ENCODE data around the gene MTCH1. TPM values are rescaled to one million over a fixed set of nuclear protein-coding genes. Genes with fewer than 3 reads are reported as not detected.
"Not testable (repeated sequence)": the region's sequence is repeated elsewhere in the genome, so short reads cannot be mapped to it uniquely, and the experiment has no call there.

The MTCH1 gene
- total RNA-seq, 1 donor from 2014 or later: 206 TPM

DNA sequence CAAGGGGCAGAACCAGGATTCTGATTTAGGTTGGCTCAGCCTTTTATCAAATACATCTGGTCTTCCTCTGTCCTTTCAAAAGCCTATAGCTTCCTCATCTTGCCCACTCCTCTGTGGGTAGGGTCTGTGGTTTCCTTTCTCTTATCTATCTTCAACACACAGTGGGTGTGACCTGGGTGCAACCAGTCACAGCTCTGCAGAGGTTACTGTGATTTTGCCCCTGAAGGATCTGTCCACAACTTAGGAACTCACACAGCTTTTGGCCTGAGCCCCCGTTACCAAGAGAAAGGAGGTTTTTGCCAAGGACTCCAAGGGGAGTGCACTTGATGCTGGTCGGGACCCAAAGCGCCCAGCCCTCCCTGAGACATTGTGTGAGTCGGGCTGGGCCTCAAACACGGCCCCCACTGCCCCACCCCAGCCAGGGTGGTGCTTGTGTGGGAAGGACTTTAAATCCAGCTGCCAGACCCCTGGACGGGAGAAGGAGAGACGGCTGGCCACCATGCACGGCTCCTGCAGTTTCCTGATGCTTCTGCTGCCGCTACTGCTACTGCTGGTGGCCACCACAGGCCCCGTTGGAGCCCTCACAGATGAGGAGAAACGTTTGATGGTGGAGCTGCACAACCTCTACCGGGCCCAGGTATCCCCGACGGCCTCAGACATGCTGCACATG lies 31.6 kb downstream of the MTCH1 start, which contains the start of gene PI16:
PI16 (plus strand) TSS at position 477 of the 670 bp plus-strand sequence; CDS start at position 500, 23 bp downstream.
- DNase-seq (ENCODE audit: low spot score): no peak

DNA sequence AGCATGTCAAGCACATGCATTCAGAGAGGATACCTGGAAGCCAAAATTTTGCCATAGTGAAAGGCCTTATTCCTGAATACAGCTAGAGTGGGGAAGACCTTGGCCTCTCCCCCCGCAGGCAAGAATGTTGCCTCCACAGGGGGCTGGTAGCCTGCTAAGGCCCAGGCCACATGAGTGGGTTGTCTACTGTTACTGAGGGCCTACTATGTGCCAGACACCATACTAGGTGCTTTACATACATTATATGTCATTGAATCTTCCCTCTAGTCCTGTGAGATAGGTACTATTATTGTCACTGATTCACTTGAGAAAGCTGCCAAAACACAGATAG lies 32.1 kb downstream of the MTCH1 start:
- no peak for DNase-seq (ENCODE audit: low spot score)

DNA sequence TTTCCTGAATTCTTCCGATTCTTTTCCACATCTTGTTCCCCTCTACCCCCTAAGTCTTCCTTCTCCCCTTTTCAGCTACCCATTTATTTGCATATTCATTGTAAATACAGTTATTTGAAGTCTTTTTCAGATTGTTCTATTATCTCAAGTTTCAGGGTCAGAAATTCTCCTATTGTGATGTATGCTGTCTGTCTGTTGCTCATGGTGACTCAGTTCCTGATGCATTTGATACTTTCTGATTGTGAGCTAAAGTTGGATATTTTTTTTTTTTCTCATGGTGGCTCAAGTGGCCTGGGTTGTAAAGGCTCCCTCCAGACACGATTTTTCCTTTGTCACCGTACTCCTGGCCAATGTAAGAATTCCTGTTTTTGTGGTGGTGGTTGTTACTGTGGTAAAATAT lies 36.4 kb downstream of the MTCH1 start:
- no peak for DNase-seq (ENCODE audit: low spot score)

DNA sequence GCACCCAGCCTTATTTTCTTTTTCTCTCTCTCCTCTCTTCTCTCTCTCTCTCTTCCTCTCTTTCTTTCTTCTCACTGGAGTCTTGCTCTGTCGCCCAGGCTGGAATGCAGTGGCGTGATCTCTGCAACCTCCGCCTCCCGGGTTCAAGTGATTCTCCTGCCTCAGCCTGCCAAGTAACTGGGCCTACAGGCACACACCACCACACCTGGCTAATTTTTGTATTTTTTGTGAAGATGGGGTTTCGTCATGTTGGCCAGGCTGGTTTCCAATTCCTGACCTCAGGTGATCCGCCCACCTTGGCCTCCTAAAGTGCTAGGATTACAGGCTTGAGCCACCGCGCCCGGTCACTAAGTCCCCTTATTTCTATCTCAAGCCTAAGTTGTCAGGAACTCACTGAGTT lies 36.9 kb downstream of the MTCH1 start:
- DNase-seq (ENCODE audit: low spot score): not testable (repeated sequence)

DNA sequence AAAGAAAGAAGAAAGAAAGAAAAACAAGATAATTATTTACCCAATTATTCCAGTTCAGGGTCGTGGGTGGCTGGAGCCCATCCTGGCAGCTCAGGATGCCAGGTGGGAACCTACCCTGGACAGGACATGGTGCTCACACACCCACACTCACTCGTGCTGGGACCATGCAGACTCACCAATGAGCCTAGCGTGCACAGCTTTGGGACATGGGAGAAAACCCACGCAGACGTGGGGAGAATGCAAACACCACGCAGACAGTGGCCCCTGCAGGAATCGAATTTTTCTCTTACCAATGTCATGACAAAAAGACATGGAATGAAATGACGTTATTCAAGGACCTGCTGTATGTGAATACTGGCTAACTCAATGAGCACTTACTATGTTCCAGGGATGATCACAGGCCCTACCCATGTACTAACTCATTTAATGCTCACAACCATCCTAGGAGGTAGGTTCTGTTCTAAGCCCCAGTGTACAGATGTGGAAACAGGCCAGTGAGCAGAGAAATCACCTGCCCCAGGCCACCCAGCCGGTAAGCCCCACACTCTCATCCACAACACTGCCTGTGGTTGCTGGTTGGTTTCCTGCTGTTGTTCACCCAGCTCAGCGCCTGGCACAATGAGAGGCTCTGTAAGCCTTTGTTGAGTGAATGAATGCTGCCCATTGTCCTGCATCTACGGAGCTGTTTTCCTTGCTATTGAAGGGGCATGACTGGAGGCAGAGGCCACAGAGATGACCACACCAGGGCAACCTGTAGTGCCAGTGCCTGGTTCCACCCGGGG lies 38.2 kb downstream of the MTCH1 start:
- DNase-seq (ENCODE audit: low spot score): no peak

DNA sequence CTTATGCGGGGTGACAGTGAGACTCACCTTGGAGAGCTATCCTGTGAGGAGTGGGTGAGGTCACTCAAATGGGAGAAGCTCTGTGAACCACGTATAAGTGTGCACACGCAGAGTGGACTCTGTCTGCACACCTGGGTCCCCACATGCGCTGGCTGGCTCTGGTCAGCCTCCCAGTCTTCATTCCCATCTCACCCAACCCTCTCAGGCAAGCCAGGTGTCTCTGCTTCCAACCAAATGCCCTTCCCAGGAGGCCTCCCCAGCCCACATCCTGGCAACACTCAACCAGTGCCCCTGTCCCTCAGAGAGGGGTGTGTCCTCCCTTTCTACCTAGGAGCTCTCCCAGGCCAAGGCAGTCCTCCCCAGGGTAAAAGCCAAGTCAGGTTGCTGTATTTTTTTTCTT lies 39.5 kb downstream of the MTCH1 start:
- DNase-seq (ENCODE audit: low spot score): no peak

DNA sequence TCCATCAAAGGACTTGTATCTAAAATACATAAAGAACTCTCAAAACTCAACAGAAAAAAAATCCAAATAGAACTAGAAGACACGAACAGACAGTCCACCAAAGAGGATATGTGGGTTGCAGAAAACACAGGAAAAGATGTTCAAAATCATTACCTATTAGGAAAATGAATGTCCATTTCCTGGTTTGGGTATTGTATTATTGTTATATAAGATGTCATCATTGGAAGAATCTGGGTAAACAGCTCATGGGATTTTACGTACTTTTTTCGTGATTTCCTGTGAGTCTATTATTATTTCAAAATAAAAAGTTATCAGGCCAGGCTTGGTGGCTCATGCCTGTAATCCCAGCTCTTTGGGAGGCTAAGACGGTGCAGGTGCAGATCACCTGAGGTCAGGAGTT lies 40.7 kb downstream of the MTCH1 start:
- DNase-seq (ENCODE audit: low spot score): no peak

DNA sequence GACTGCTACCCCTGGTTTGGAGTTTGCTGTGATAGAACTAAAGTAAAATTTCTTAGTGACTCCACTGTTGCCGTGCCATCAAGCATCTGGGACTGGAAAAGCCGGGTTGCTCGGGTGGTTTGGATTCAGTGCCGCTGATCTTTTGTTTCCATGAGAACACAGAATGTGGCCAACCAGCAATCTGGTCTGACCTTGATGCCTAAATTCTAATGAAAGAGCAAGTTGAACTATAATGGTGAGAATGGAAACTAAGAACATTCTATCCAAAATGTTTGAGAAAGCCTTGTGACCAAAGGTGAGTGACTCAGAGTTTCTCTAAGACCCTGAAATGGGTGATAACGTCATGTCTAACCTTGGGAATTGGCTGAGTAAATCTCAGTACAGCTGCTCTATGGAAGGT lies 41.3 kb downstream of the MTCH1 start:
- no peak for DNase-seq (ENCODE audit: low spot score)

DNA sequence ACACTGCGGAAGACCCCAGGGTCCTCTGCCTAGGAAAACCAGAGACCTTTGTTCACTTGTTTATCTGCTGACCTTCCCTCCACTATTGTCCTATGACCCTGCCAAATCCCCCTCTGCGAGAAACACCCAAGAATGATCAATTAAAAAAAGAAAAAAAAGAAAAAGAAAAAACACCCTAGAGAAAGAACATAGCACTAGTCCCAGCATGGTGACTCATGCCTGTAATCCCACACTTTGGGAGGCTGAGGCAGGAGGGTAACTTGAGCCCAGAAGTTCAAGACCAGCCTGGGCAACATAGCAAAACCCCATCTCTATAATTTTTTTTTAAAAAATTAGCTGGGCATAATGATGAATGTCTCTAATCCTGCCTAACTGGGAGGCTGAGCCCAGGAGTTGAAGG lies 43.7 kb downstream of the MTCH1 start:
- DNase-seq (ENCODE audit: low spot score): not testable (repeated sequence)

DNA sequence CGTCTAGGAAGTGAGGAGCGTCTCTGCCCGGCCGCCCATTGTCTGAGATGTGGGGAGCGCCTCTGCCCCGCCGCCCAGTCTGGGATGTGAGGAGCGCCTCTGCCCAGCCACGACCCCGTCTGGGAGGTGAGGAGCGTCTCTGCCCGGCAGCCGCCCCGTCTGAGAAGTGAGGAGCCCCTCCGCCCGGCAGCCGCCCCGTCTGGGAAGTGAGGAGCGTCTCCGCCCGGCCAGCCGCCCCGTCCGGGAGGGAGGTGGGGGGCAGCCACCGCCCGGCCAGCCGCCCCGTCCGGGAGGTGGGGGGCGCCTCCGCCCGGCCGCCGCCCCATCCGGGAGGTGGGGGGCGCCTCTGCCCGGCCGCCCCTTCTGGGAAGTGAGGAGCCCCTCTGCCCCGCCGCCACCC lies 44.4 kb downstream of the MTCH1 start:
- DNase-seq (ENCODE audit: low spot score): not testable (repeated sequence)

DNA sequence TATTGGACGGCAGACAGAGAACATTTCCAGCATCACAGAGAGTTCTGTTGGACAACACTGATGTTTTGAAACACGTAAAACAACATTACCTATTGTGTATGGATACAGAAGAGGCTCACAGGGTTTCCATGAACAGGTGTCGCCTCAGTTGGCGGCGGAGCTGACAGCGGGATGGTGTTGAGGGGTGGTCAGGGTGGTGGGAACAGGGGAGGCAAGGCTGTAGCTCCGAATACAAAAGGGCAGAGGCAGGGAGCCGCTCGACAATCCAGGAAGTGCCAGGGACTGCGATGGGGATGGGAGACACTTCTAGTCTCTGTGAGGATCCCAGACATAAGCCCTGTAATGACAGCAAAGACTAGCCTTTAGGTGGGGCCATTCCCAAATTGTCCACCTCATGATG lies 46.0 kb downstream of the MTCH1 start:
- no peak for DNase-seq (ENCODE audit: low spot score)

DNA sequence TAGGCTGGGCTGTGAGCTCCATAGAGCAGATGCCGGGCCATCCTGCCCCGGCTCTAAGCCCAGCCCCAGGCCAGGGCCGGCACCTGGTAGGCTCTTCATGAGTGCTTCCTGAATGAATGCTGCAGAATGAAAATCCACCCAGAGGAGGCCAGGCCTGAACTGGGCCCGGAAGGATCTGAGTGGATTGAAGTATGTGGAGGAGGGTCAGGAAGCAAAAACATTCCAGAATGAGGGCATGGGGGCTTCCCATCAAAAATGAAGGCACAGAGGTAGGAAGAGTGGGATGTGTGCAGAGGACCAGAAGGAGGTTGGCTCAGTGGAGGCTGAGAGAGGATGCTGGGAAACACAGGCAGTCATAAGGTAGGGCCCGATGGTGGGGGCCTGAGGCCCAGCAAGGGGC lies 47.0 kb downstream of the MTCH1 start:
- DNase-seq (ENCODE audit: low spot score): not testable (repeated sequence)

DNA sequence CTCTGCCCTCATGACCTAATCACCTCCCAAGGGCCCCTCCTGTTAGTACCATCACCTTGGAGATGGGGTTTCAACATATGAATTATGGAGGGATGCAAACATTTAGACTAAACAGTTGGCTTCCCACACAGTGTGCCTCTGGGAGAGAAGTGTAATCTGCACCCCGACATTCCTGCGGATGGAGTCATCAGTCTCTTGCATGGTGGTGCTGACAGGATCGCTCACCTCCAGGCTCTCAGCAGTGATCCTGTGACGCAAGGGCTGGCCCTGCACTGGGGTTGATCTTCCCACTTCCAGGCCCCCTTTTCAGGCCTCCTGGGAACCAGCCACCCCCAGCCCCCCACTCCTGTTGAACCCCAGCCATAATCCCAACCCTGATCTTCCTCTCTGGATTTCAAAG lies 47.5 kb downstream of the MTCH1 start:
- DNase-seq (ENCODE audit: low spot score): no peak

DNA sequence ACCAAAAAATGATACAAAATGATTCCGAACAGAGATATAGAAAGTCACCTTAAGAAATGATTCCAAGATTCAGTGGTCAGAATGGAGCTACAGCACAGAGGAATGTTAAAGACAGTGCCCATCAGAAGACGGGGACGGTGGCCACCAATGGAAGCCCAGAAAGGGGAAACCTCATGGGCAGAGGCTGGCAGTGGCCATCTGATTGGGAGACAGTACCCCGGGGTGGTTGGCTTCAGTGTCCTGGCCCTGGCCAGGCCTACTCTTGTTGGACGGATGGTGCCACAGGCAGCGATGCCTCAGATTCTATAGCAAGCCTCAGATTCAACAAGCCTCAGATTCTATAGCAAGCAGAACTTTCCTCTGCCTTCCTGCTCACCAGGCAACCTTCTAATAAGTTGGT lies 48.1 kb downstream of the MTCH1 start:
- no peak for DNase-seq (ENCODE audit: low spot score)

DNA sequence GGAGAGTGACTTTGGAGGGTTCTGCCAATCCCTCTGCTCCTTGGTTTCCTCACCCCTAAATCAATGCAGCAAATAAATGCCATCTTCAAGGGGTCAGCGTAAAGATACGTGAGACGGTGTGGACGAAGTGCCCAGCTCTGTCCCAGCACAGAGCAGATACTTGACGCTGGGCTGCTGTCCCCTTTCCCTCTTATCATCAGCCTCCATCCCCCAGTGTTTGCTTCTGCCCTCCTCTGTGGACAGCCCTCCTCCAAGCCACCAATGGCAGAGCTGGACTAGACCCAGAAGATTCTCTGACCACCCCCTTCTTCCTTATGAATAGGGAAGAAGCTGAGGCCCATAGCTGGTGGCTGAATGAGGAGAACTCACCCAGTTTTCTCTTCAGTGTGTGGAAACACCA lies 49.2 kb downstream of the MTCH1 start:
- no peak for DNase-seq (ENCODE audit: low spot score)

DNA sequence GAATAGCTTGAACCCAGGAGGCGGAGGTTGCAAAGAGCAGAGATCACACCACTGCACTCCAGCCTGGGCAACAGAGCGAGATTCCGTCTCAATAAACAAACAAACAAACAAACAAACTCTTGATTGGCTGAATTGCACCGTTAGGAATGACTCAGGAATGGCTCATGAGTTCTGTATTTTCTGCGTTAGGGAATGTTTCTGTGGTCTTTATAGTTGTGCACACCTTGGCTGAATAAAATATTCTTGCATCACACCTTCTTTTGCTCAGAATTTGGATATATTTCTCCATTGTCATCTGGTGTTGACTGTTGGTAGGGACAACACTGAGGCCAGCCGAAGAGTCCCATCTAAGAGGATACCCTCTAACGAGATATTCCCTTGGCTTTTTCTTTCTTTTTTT lies 51.1 kb downstream of the MTCH1 start:
- DNase-seq (ENCODE audit: low spot score): no peak

DNA sequence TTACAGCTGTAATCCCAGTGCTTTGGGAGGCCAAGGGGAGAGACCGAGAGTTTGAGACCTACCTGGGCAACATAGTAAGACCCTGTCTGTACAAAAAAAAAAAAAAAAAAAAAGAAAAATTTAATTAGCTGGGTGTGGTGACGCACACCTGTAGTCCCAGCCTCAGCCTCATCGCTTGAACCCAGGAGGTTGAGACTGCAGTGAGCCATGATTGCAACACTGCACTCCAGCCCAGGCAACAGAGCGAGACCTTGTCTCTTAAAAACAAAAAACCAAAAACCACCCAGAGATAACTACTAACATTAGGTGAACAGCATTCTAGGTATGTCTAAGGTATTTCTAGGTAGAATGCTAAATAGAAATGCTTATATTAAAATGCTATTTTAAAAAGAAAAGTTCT lies 52.5 kb downstream of the MTCH1 start:
- DNase-seq (ENCODE audit: low spot score): no peak

DNA sequence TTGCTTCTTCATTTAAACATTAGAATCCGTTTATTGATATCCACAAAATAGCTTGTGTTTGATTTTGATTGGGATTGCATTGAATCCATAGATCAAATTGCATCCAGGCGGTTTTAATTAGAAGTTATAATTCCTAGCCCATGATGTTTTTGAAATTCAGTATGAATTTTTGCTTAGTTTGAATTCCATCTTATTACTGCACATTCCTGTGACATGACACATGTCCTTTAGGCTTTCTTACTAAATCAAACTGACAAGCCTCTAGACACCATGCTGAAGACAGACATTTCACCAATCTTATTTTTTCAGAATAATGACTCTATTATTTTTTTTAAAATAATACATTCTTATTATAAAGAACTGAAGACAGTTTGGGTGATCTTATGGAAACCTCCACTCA lies 52.9 kb downstream of the MTCH1 start:
- DNase-seq (ENCODE audit: low spot score): no peak

DNA sequence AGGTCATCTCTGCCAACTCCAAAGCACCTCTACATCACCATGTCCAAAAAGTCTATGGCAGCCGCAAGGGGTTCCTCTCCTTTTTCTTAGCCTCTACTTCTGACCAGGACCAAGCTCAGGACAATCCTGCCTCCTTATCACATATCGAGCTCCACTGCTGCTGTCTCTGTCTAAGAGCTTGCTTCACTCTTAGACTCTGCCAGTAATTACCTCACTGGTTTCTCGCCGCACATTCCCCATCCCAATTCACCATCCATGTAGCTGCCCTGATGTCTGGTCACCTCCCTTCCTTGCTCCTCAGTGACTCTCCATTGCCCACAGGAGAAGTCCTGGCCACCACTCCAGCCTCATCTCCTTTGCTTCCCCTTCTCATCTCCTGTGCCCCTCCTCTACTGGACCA lies 55.5 kb downstream of the MTCH1 start:
- no peak for DNase-seq (ENCODE audit: low spot score)

DNA sequence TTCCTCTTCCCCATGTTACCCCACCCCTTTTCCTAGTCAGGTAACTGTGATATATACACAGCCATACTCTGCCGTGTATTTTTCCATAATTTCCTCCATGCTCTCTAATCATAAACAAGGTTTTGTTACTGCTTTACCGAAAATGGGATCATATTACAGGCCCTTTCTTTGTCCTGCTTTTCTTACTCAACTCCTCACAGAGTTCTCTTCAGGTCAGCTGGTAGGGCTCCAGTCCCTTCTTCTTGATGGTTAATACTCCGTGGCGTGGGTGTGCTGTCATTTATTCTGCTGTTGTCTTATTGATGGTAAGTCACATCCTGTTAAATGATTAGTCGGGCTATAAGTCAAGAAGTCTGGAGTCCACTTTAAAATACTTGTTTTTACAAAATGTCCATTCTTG lies 56.4 kb downstream of the MTCH1 start:
- DNase-seq (ENCODE audit: low spot score): no peak

DNA sequence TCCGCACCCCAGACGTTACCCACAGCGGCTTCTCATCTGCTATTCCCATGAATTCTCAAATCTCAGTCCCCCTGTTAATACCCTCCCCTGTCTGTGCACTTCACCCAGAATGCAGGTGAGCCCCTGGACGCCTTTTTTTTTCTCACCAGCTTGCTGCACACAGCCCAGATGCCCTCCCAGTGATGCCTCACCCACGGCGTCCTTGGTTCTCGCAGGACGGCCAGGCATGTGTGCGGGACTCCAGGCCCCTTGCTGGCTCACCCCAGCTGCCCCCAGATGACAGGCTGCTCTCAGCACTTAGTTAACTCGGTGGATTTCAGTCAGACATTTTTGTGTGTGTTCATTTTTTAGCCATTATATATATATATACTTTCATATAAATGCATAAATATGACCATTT lies 56.8 kb downstream of the MTCH1 start:
- no peak for DNase-seq (ENCODE audit: low spot score)

DNA sequence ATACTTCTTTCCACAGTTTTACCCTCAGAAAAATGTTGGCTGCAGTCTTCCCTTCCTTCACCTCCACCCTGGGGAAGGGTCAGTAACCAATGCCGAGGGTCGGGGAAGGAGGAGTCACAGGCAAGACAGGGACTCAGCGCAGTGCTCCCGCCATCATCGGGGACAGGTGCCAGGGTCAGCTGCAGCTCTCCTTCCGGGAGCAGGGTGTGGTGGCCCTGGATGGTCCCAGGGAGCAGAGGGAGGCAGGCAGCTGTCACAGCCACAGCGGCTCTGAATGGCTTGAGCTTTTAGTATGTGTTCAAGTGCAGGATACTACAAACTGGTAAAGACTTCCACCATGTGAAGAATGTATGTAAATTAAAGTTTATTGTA lies 57.5 kb downstream of the MTCH1 start:
- DNase-seq (ENCODE audit: low spot score): no peak

DNA sequence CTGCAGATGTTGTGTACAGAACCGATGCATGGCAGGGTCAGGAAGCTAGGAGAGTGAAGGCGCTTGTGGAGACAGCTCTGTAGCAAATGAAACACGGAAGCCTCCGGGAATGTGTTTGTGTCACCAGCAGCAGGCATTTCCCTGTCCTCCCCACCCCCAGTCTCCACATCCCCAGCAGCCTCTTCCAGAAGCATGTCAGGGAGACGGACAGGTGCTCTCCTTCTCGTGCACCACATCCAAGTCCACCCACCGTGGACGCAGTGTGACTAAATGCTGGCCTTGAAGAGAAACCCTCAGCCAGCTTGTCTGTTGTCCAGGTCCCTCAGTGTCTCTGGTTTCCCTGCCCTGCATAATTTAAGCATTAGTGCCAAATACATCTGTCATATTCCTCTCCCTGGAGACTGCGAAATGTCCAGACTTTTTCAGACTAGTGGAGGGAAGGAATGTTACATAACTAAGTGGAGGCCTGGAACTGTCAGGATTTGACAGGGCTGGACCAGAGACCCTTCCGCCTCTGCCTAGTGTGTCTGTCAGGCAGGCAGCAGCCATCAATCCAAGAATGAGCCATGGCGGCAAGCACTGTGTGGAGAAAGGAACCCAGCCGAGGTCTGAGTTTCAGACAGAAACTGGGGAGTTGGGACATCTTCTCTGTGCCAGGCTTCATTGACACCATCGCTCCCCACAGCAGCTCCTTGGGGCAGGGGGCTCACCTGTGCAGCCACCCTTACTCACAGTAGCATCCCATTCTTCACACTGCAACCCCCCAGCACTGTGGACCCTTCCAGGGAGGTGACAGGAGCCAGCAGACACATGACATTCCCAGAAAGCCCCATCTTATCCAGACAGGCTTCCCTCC lies 58.1 kb downstream of the MTCH1 start:
- no peak for DNase-seq (ENCODE audit: low spot score)
